Smooth muscle cell (in vitro differentiated cells): ENCODE results near the gene MVB12B. TPM values are rescaled to one million over a fixed set of nuclear protein-coding genes. Genes with fewer than 3 reads are reported as not detected.

Source experiments
- DNase-seq: peaks from one replicate; lab custom pipeline; 2025; ENCODE audit not compliant: unreplicated experiment; lab: John Stamatoyannopoulos, UW
- H2AFZ ChIP-seq: fragments of 200-600 bp; sonication (generic); 2 replicates; pipeline ENCODE4 v1.6.0; 2016; ENCODE audit warnings: antibody characterized with exemption, low read depth, mild to moderate bottlenecking
- H3F3A ChIP-seq: fragments of 200-600 bp; sonication (generic); 2 replicates; pipeline ENCODE4 v1.6.0; 2017; ENCODE audit warnings: antibody characterized with exemption, low read depth
- H3K27ac ChIP-seq: fragments of 200-600 bp; sonication (generic); 2 replicates; pipeline ENCODE4 v1.5.1; 2016; ENCODE audit warnings: low read depth, mild to moderate bottlenecking
- H3K27me3 ChIP-seq: fragments of 200-600 bp; sonication (generic); 2 replicates; pipeline ENCODE4 v1.6.1; 2016; ENCODE audit warnings: low read depth, mild to moderate bottlenecking
- H3K36me3 ChIP-seq: fragments of 200-600 bp; sonication (generic); 2 replicates; pipeline ENCODE4 v1.5.1; 2016; ENCODE audit warnings: low read depth
- H3K4me1 ChIP-seq: fragments of 200-600 bp; sonication (generic); 2 replicates; pipeline ENCODE4 v1.5.1; 2016; ENCODE audit warnings: low read depth
- H3K4me2 ChIP-seq: fragments of 200-600 bp; sonication (generic); 2 replicates; pipeline ENCODE4 v1.6.0; 2016; ENCODE audit warnings: mild to moderate bottlenecking
- H3K4me3 ChIP-seq: fragments of 200-600 bp; sonication (generic); 2 replicates; pipeline ENCODE4 v1.5.1; 2016; ENCODE audit warnings: mild to moderate bottlenecking
- H3K79me2 ChIP-seq: fragments of 200-600 bp; sonication (generic); 2 replicates; pipeline ENCODE4 v1.6.0; 2016; ENCODE audit warnings: low read depth, mild to moderate bottlenecking
- H3K9ac ChIP-seq: fragments of 200-600 bp; sonication (generic); 2 replicates; pipeline ENCODE4 v1.6.0; 2016; ENCODE audit warnings: low read depth
- H3K9me3 ChIP-seq: fragments of 200-600 bp; sonication (generic); replicated peaks from 2 replicates; pipeline ENCODE4 v1.5.1; 2016; ENCODE audit warnings: low read depth
- H4K20me1 ChIP-seq: fragments of 200-600 bp; sonication (generic); 2 replicates; pipeline ENCODE4 v1.6.0; 2016; ENCODE audit warnings: low read depth
- WGBS: methylation state at CpG from one replicate; pipeline ENCODE4 v1.1.7; 2016; ENCODE audit warnings: low lambda C conversion rate; 5-methylcytosine and 5-hydroxymethylcytosine counted together
- polyA plus RNA-seq: library from polyadenylated mRNA; unstranded; fragments of >200 nt; fragmentation: Nextera tagmentation; extraction: Ambion mirVana; gene quantifications from 2 replicates; pipeline ENCODE4 v1.2.1, GENCODE V29; 2016
- total RNA-seq: library from RNA; depleted of rRNA; stranded (reverse); fragments of >200 nt; gene quantifications from 2 replicates; pipeline ENCODE4 v1.2.3, GENCODE V29; 2014
- TF ChIP-seq, protein P1 (sequence below): fragments of 200-600 bp; sonication (generic); IDR thresholded peaks from 2 replicates; pipeline ENCODE4 v1.5.1; 2017; ENCODE audit warnings: borderline replicate concordance, mild to moderate bottlenecking, antibody characterized with exemption; ENCODE audit not compliant: insufficient read depth, poor library complexity, severe bottlenecking

Gene MVB12B
- total and polyA plus RNA-seq, 2 experiments from 2014 or later = 4.3 to 5.4 TPM

DNA sequence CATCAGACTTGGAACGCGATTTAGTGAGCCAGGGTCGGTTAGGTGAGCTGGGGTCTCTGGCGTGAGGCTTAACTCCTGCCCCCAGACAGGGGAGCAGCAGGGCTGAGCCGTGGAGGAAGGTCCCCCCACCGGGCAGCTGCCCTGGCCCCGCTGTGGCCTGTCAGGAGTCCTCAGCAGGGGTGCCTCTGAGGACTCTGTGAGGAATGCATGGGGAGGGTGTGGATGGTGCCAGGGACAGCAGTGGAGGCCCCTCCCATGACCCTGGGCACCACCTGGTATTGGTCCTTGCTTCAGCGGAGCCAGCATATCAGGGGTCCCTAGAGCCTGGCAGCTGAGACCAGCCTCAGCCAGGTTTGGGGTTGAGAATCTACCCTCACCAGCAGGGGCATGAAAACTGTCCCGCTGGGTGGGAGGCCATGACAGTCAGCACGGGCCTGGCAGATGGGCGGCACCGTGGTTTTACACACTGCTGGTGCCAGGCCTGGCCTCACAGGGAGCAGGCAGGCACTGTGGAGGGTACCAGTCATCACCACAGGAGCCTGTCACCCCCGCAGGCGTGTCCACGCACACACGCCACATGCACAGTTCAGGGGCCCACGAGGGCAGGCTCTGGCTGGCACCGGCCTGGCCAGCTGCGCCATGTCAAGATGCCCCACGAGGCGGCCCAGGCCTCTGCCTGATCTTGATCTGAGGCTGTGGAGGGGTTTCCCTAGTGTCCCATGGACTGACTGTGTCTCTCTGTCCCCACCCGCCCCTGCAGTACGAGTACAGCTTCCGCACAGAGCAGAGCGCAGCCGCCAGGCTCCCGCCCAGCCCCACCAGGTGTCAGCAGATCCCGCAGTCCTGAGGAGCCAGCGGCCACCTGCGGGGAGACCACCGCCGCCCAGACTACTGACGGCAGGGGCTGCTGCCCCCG, 176.0 kb downstream of the MVB12B start:
- Histone ChIP-seq H3K4me1 (peaks cover 4% of the 10 kb centered on the region), H3K27ac (no peak overlapping the region), H3K36me3 (no peaks in the 10 kb centered on the region), H3K9me3 (no peaks in the 10 kb centered on the region), H3K4me3 (no peak overlapping the region), H3K79me2 (no peaks in the 10 kb centered on the region), H3K27me3 (peaks cover 11% of the 10 kb centered on the region), H2AFZ (no peak overlapping the region), H3F3A (no peaks in the 10 kb centered on the region), H4K20me1 (peaks cover 9% of the 10 kb centered on the region), H3K4me2 (no peak overlapping the region), H3K9ac (no peak overlapping the region)
- WGBS = 86% methylated on average over 34 of the region's 34 CpGs
- no peak for DNase-seq
- TF ChIP-seq, protein P1, sequence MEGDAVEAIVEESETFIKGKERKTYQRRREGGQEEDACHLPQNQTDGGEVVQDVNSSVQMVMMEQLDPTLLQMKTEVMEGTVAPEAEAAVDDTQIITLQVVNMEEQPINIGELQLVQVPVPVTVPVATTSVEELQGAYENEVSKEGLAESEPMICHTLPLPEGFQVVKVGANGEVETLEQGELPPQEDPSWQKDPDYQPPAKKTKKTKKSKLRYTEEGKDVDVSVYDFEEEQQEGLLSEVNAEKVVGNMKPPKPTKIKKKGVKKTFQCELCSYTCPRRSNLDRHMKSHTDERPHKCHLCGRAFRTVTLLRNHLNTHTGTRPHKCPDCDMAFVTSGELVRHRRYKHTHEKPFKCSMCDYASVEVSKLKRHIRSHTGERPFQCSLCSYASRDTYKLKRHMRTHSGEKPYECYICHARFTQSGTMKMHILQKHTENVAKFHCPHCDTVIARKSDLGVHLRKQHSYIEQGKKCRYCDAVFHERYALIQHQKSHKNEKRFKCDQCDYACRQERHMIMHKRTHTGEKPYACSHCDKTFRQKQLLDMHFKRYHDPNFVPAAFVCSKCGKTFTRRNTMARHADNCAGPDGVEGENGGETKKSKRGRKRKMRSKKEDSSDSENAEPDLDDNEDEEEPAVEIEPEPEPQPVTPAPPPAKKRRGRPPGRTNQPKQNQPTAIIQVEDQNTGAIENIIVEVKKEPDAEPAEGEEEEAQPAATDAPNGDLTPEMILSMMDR = no peak

DNA sequence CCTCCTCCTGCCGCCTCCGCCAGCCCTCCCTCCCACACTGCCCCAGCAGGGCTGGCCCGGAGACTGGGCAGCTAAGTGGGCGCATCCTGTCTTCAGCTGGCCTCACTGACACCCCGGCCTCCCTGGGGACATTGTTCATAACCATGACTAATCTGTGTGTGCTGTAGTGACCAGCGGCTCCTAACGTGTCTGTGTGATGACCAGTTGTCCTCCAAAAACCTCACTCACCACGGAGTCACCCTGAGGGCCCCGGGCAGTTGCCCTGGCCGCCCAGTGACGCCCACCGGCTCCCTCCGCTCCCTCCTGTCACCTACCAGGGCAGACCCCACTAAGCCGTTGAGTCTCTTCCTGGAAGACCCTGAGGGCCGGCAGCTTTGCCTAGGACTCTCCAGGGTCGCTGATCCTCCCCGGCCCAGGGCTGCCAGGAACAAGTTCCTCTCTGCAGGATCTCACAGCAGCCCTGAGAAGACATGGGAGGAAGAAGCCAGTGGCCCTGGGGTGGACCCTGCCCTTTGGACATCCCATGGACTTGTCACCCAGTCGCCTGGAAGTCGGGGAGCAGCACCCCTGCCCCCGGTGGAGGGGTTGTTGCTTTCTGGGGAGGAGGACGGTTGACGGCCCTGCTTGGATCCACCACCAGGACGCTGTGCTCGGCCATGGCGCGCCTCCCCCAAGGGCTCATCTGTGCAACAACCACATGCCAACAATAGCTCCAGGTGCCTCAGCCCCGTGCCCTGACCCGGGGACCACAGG, 176.9 kb downstream of the MVB12B start:
- Histone ChIP-seq H2AFZ (no peak overlapping the region), H3K27ac (no peak overlapping the region), H3F3A (no peaks in the 10 kb centered on the region), H3K27me3 (peaks cover 11% of the 10 kb centered on the region), H3K4me3 (no peak overlapping the region), H3K36me3 (no peaks in the 10 kb centered on the region), H4K20me1 (peaks cover 9% of the 10 kb centered on the region), H3K9ac (no peak overlapping the region), H3K79me2 (no peaks in the 10 kb centered on the region), H3K9me3 (no peaks in the 10 kb centered on the region), H3K4me2 (no peak overlapping the region), H3K4me1 (peaks cover 4% of the 10 kb centered on the region)
- TF ChIP-seq, protein P1 = no peak
- DNase-seq = no peak
- 94% methylated on average over 27 of the region's 28 CpGs for WGBS

DNA sequence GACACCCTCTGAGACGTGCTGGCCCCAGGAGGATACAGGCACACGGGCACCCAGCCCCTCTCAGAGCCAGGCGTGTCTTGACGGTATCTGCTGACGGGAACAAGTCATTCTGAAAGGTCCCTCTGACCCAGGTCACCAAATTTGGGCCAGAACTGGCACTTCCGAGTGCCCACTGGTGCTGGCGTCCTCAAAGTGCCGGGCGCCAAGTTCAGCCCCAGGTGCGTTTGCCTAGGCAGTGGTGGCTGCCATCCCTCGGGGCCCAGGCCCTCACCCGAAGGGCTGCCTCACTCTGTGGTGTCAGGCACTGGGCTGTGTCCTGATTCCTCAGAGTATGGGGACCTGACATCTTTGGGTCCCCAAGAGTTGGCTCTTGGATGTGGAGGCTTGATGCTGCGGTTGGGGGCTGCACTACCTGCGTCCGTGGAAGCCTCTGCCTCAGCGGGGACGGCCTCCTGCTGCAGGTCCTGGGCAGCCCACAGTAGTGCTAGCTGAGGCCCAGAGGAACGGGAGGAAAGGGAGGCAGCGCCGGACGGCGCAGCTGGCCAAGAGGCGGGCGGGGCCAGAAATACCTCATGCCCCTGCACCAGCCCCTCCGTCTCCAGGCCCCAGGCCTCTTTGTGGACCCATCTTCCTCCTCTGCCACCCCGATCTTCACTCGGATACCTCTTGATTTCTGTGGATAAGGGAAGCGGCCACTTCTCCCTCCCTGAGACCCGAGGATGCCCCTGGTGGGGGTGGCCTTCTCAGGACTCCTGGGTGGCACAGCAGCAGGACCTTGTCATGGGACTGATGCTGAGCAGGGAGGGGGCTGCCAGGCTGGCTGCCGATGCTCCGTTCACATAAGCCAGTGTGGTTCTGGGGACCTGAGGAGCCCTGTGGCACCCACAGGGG, 177.7 kb downstream of the MVB12B start:
- H3K4me2 ChIP-seq = no peak overlapping the region
- no peaks in the 10 kb centered on the region for H3K9me3 ChIP-seq
- peaks cover 4% of the 10 kb centered on the region for H3K4me1 ChIP-seq
- no peak overlapping the region for H3K27ac ChIP-seq
- H3K9ac ChIP-seq = no peak overlapping the region
- no peak for DNase-seq
- no peak overlapping the region for H2AFZ ChIP-seq
- WGBS = 98% methylated on average over 31 of the region's 31 CpGs
- peaks cover 9% of the 10 kb centered on the region for H4K20me1 ChIP-seq
- no peak overlapping the region for H3K4me3 ChIP-seq
- H3K27me3 ChIP-seq = peaks cover 11% of the 10 kb centered on the region
- TF ChIP-seq, protein P1 = no peak
- no peaks in the 10 kb centered on the region for H3F3A ChIP-seq
- no peaks in the 10 kb centered on the region for H3K36me3 ChIP-seq
- no peaks in the 10 kb centered on the region for H3K79me2 ChIP-seq
